ENCODE measurements around the gene CLEC12A. TPM values are rescaled to one million over a fixed set of nuclear protein-coding genes. Genes with fewer than 3 reads are reported as not detected.

Gene CLEC12A
- total and polyA plus RNA-seq, 2 of the 4 experiments (the other 2 are of a cell fraction), result not detected

DNA sequence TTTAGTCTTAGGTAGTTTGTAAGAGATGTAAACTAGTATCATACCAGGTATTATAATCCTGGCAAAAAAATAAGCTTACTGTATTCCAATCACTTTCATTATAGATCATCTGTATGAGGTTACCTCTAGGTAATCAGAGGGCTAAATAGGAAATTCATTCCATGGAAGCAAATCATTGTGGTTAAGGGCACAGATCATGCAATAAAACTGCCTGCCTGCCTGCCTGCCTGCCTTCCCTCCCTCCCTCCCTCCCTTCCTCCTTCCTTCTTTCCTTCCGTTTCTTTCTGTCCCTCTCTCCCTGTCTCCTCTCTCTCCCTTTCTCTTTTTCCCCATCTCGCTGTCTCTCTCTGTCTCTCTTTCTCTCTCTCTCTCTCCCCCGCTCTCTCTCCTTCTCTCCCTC is 56.1 kb downstream of the CLEC12A start:
- H3K23ac ChIP-seq (ENCODE audit: low read depth, low read length), result no peak overlapping the region
- peak overlapping the region; percentile 69 for H2AFZ ChIP-seq (replicated peaks; ENCODE audit: low read length, poor library complexity)
- dilution Hi-C loops (cut with HindIII; ENCODE audit: low sequenced_read_pairs, unreplicated experiment) (no loop called here), in situ Hi-C loops (cut with MboI; ENCODE audit: low sequenced_read_pairs) (no loop called here), intact Hi-C loops (cut with micrococcal nuclease) (no loop called here)
- WGBS, 2 experiments (ENCODE audit: extremely low coverage in 2 of 2, insufficient read length in 1 of 2), result 75% methylated on average over 2 of the region's 3 CpGs; no CpG with 5 or more reads in 1 of the 2 experiments
- H3K27ac ChIP-seq (ENCODE audit: insufficient read depth, low read length), result no peak overlapping the region
- H4K20me1 ChIP-seq (ENCODE audit: insufficient read depth, low read length), result no peaks in the 10 kb centered on the region
- TF ChIP-seq FOS (IDR thresholded peaks at IDR 0.05; ENCODE audit: low read depth, low read length) (no peak), MXI1 (IDR thresholded peaks at IDR 0.05; ENCODE audit: borderline replicate concordance, low read depth, low read length) (no peak), POLR2A (IDR thresholded peaks at IDR 0.05; ENCODE audit: low read depth, low read length) (no peak), BHLHE40 (IDR thresholded peaks at IDR 0.05; ENCODE audit: low read depth, low read length) (no peak), RFX5 (IDR thresholded peaks at IDR 0.05; ENCODE audit: low read depth, low read length) (no peak), MAFK (IDR thresholded peaks at IDR 0.05; ENCODE audit: low read depth, low read length) (no peak), CHD1 (IDR thresholded peaks at IDR 0.05; ENCODE audit: low read depth, low read length) (no peak), MAZ (IDR thresholded peaks at IDR 0.05; ENCODE audit: borderline replicate concordance, low read depth, low read length) (no peak)
- TF ChIP-seq, protein P1, sequence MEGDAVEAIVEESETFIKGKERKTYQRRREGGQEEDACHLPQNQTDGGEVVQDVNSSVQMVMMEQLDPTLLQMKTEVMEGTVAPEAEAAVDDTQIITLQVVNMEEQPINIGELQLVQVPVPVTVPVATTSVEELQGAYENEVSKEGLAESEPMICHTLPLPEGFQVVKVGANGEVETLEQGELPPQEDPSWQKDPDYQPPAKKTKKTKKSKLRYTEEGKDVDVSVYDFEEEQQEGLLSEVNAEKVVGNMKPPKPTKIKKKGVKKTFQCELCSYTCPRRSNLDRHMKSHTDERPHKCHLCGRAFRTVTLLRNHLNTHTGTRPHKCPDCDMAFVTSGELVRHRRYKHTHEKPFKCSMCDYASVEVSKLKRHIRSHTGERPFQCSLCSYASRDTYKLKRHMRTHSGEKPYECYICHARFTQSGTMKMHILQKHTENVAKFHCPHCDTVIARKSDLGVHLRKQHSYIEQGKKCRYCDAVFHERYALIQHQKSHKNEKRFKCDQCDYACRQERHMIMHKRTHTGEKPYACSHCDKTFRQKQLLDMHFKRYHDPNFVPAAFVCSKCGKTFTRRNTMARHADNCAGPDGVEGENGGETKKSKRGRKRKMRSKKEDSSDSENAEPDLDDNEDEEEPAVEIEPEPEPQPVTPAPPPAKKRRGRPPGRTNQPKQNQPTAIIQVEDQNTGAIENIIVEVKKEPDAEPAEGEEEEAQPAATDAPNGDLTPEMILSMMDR (conservative IDR thresholded peaks at IDR 0.05; ENCODE audit: low read depth, low read length), result no peak
- TF ChIP-seq, protein P2, sequence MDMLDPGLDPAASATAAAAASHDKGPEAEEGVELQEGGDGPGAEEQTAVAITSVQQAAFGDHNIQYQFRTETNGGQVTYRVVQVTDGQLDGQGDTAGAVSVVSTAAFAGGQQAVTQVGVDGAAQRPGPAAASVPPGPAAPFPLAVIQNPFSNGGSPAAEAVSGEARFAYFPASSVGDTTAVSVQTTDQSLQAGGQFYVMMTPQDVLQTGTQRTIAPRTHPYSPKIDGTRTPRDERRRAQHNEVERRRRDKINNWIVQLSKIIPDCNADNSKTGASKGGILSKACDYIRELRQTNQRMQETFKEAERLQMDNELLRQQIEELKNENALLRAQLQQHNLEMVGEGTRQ (IDR thresholded peaks at IDR 0.05; ENCODE audit: low read depth, low read length), result no peak
- TF ChIP-seq, protein P3, sequence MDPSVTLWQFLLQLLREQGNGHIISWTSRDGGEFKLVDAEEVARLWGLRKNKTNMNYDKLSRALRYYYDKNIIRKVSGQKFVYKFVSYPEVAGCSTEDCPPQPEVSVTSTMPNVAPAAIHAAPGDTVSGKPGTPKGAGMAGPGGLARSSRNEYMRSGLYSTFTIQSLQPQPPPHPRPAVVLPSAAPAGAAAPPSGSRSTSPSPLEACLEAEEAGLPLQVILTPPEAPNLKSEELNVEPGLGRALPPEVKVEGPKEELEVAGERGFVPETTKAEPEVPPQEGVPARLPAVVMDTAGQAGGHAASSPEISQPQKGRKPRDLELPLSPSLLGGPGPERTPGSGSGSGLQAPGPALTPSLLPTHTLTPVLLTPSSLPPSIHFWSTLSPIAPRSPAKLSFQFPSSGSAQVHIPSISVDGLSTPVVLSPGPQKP (IDR thresholded peaks at IDR 0.05; ENCODE audit: borderline replicate concordance, low read depth, low read length), result no peak
- peak overlapping the region; percentile 42; the same call in 1 of the 2 replicates for H3K18ac ChIP-seq (ENCODE audit: low read depth, low read length)
- no peak overlapping the region; the same call in 1 of the 2 replicates for H3K56ac ChIP-seq (ENCODE audit: extremely low read depth, insufficient read depth, low read length)
- CTCF ChIA-PET, result interaction anchor here (1.0 to 1.4 kb wide), 2 partner anchors 9 to 278 kb away, joined by 3 read pairs; no protein-coding TSS in a partner anchor
- no peak overlapping the region for H3K4me2 ChIP-seq (ENCODE audit: low read depth, low read length)
- ATAC-seq (ENCODE audit: low read depth) (no peak), DNase-seq (no peak)
- peak overlapping the region; percentile 92 for H3K4ac ChIP-seq (ENCODE audit: low read depth, low read length)
- peak overlapping the region; percentile 54 for H4K91ac ChIP-seq (ENCODE audit: insufficient read depth, low read depth, low read length)
- no peak overlapping the region for H3K9ac ChIP-seq (ENCODE audit: low read depth, low read length)
- H2AK5ac ChIP-seq (ENCODE audit: low read depth, low read length), result no peak overlapping the region
- H2BK5ac ChIP-seq (ENCODE audit: low read depth, low read length, poor library complexity, severe bottlenecking), result peak overlapping the region; percentile 21
- H4K5ac ChIP-seq (ENCODE audit: low read depth, low read length), result no peak overlapping the region
- H3K14ac ChIP-seq (replicated peaks; ENCODE audit: low read depth, low read length), result peak overlapping the region; percentile 79; the same call in 1 of the 2 replicates
- H4K8ac ChIP-seq (ENCODE audit: low read depth in 2 of 2, low read length in 2 of 2), result peak overlapping the region; percentile 4 to 76; a peak in 3 of 4 replicates
- POLR2A ChIA-PET (ENCODE audit: unreplicated experiment), result no interaction called here
- peaks cover 7% of the 10 kb centered on the region; the same call in 1 of the 2 replicates for H3K9me1 ChIP-seq (ENCODE audit: insufficient read depth, low read length)
- H2AK9ac ChIP-seq (replicated peaks; ENCODE audit: low read depth, low read length, poor library complexity), result no peak overlapping the region
- peak overlapping the region; percentile 88 for H2BK20ac ChIP-seq (ENCODE audit: low read depth, low read length)
- no peak overlapping the region for H3K4me3 ChIP-seq (ENCODE audit: insufficient read depth, low read depth, low read length)
- no peaks in the 10 kb centered on the region for H3K79me1 ChIP-seq (ENCODE audit: low read depth in 1 of 2, low read length in 2 of 2)
- BruUV-seq (replicated peaks), result no TSS peak
- H3K9me3 ChIP-seq (ENCODE audit: control insufficient read depth, insufficient read depth, low read length), result no peaks in the 10 kb centered on the region
- H2BK15ac ChIP-seq (ENCODE audit: low read depth, low read length), result peak overlapping the region; percentile 75; the same call in 2 of the 3 replicates
- H2BK120ac ChIP-seq (ENCODE audit: low read depth, low read length), result peak overlapping the region; percentile 88
- no peaks in the 10 kb centered on the region; the same call in 1 of the 2 replicates for H3K4me1 ChIP-seq (ENCODE audit: control insufficient read depth, insufficient read depth, low read length)
- H3K27me3 ChIP-seq (ENCODE audit: control insufficient read depth, insufficient read depth, low read length), result no peaks in the 10 kb centered on the region
- H3K36me3 ChIP-seq (ENCODE audit: control insufficient read depth, insufficient read depth, low read length), result no peaks in the 10 kb centered on the region

Measured in IMR-90 (cell line).